Measurements from ENCODE around the gene TEX38. TPM values are rescaled to one million over a fixed set of nuclear protein-coding genes. Genes with fewer than 3 reads are reported as not detected.

TEX38 gene
- total RNA-seq, 1 experiment from 2014 or later: not detected

- H3K27ac Mint-ChIP-seq (ENCODE audit: unreplicated experiment): no peak overlapping the region
- ChIA-PET CTCF (no interaction called here), POLR2A (interaction anchor here (0.6 kb wide), 1 partner anchor 42 kb away, joined by 3 read pairs; no protein-coding TSS in a partner anchor)
- TF ChIP-seq CTCF (IDR thresholded peaks at IDR 0.05; ENCODE audit: insufficient read depth in 1 of 2, low read depth in 1 of 2, low read length in 1 of 2, severe bottlenecking in 1 of 2, unreplicated experiment in 1 of 2): no peak
- Histone ChIP-seq H3K9me3 (no peaks in the 10 kb centered on the region), H3K36me3 (ENCODE audit: control insufficient read depth, insufficient read depth, low read length) (no peaks in the 10 kb centered on the region; the same call in 1 of the 2 replicates), H3K4me1 (no peaks in the 10 kb centered on the region), H3K4me3 (ENCODE audit: low read depth, low read length) (no peak overlapping the region), H3K27me3 (replicated peaks; ENCODE audit: control insufficient read depth, insufficient read depth, low read length) (no peaks in the 10 kb centered on the region)
- H3K9me3 Mint-ChIP-seq (ENCODE audit: unreplicated experiment): no peaks in the 10 kb centered on the region
- peaks cover 24% of the 10 kb centered on the region for H3K36me3 Mint-ChIP-seq (ENCODE audit: insufficient read depth, unreplicated experiment)
- BruUV-seq (replicated peaks): no TSS peak
- H3K27me3 Mint-ChIP-seq (ENCODE audit: insufficient read depth, unreplicated experiment): no peaks in the 10 kb centered on the region
- no peaks in the 10 kb centered on the region for H3K4me1 Mint-ChIP-seq (ENCODE audit: low read depth, unreplicated experiment)
- no peak overlapping the region for H3K4me3 Mint-ChIP-seq (ENCODE audit: unreplicated experiment)
- intact Hi-C loops (cut with micrococcal nuclease; ENCODE audit: unreplicated experiment): no loop called here
- no peak for DNase-seq
These were observed 5.7 kb downstream of the TEX38 start for GRCh38 chr1:46677339-46677738.

GRCh38 chr1:46679789-46680573 lies 8.3 kb downstream of the TEX38 start:
- no peaks in the 10 kb centered on the region for H3K4me1 ChIP-seq
- H3K27ac Mint-ChIP-seq (ENCODE audit: unreplicated experiment): no peak overlapping the region
- no peaks in the 10 kb centered on the region for H3K27me3 ChIP-seq (replicated peaks; ENCODE audit: control insufficient read depth, insufficient read depth, low read length)
- no peak for DNase-seq
- POLR2A ChIA-PET: no interaction called here
- intact Hi-C loops (cut with micrococcal nuclease; ENCODE audit: unreplicated experiment): no loop called here
- no peak for TF ChIP-seq CTCF (IDR thresholded peaks at IDR 0.05; ENCODE audit: insufficient read depth in 1 of 2, low read depth in 1 of 2, low read length in 1 of 2, severe bottlenecking in 1 of 2, unreplicated experiment in 1 of 2)
- H3K36me3 ChIP-seq (ENCODE audit: control insufficient read depth, insufficient read depth, low read length): no peaks in the 10 kb centered on the region; the same call in 1 of the 2 replicates
- H3K4me3 Mint-ChIP-seq (ENCODE audit: unreplicated experiment): no peak overlapping the region
- no peaks in the 10 kb centered on the region for H3K27me3 Mint-ChIP-seq (ENCODE audit: insufficient read depth, unreplicated experiment)
- H3K9me3 ChIP-seq: no peaks in the 10 kb centered on the region
- no TSS peak for BruUV-seq (replicated peaks)
- peaks cover 24% of the 10 kb centered on the region for H3K36me3 Mint-ChIP-seq (ENCODE audit: insufficient read depth, unreplicated experiment)
- CTCF ChIA-PET: no interaction called here
- no peaks in the 10 kb centered on the region for H3K4me1 Mint-ChIP-seq (ENCODE audit: low read depth, unreplicated experiment)
- H3K4me3 ChIP-seq (ENCODE audit: low read depth, low read length): no peak overlapping the region
- H3K9me3 Mint-ChIP-seq (ENCODE audit: unreplicated experiment): no peaks in the 10 kb centered on the region

- Mint-ChIP-seq H3K9me3 (ENCODE audit: unreplicated experiment) (no peaks in the 10 kb centered on the region), H3K27me3 (ENCODE audit: insufficient read depth, unreplicated experiment) (no peaks in the 10 kb centered on the region), H3K27ac (ENCODE audit: unreplicated experiment) (no peak overlapping the region), H3K36me3 (ENCODE audit: insufficient read depth, unreplicated experiment) (peaks cover 30% of the 10 kb centered on the region), H3K4me3 (ENCODE audit: unreplicated experiment) (no peak overlapping the region), H3K4me1 (ENCODE audit: low read depth, unreplicated experiment) (no peaks in the 10 kb centered on the region)
- no peaks in the 10 kb centered on the region for H3K4me1 ChIP-seq
- DNase-seq: no peak
- no peaks in the 10 kb centered on the region for H3K9me3 ChIP-seq
- ChIA-PET POLR2A (interaction anchor here (0.5 kb wide), 1 partner anchor 58 kb away, joined by 3 read pairs; no protein-coding TSS in a partner anchor), CTCF (no interaction called here)
- no peak for TF ChIP-seq CTCF (IDR thresholded peaks at IDR 0.05; ENCODE audit: insufficient read depth in 1 of 2, low read depth in 1 of 2, low read length in 1 of 2, severe bottlenecking in 1 of 2, unreplicated experiment in 1 of 2)
- BruUV-seq (replicated peaks): no TSS peak
- no peaks in the 10 kb centered on the region for H3K27me3 ChIP-seq (replicated peaks; ENCODE audit: control insufficient read depth, insufficient read depth, low read length)
- H3K36me3 ChIP-seq (ENCODE audit: control insufficient read depth, insufficient read depth, low read length): no peaks in the 10 kb centered on the region; the same call in 1 of the 2 replicates
- no peak overlapping the region for H3K4me3 ChIP-seq (ENCODE audit: low read depth, low read length)
- intact Hi-C loops (cut with micrococcal nuclease; ENCODE audit: unreplicated experiment): no loop called here
These were observed 9.8 kb downstream of the TEX38 start for GRCh38 chr1:46681333-46682034.

Data from Caco-2 (cell line).